Measurements from ENCODE around the gene PWWP2B.

PWWP2B gene

GRCh38 chr10:132449051-132449810 is 52.2 kb downstream of the PWWP2B start:
- TF ChIP-seq CTCF (conservative IDR thresholded peaks at IDR 0.05; ENCODE audit: low read length) (no peak), EZH2phosphoT487 (IDR thresholded peaks at IDR 0.05; ENCODE audit: borderline replicate concordance) (no peak)
- no peak overlapping the region for H3K9ac ChIP-seq (ENCODE audit: low read depth, low read length, poor library complexity, severe bottlenecking)
- peaks cover 10% of the 10 kb centered on the region; the same call in 1 of the 2 replicates for H3F3A ChIP-seq (ENCODE audit: low read depth)
- H3K4me3 ChIP-seq (ENCODE audit: low read length, poor library complexity, severe bottlenecking) = no peak overlapping the region
- H3K4me1 ChIP-seq (ENCODE audit: insufficient read depth, low read length, poor library complexity, severe bottlenecking) = peaks cover 77% of the 10 kb centered on the region
- no peaks in the 10 kb centered on the region for H3K9me2 ChIP-seq (replicated peaks; ENCODE audit: low read depth, low read length)
- no peaks in the 10 kb centered on the region for H3K27me3 ChIP-seq (ENCODE audit: insufficient read depth, low read length, poor library complexity, severe bottlenecking)
- no peaks in the 10 kb centered on the region for H3K36me3 ChIP-seq (ENCODE audit: insufficient read depth, low read length)
- no peaks in the 10 kb centered on the region for H3K9me3 ChIP-seq (ENCODE audit: insufficient read depth, low read depth, low read length)
- no peaks in the 10 kb centered on the region for H3K79me2 ChIP-seq (ENCODE audit: insufficient read depth, low read length)
- H3K4me2 ChIP-seq (ENCODE audit: low read depth, low read length, poor library complexity, severe bottlenecking) = no peak overlapping the region
- no peak overlapping the region for H2AFZ ChIP-seq (ENCODE audit: low read length)
- H4K20me1 ChIP-seq (ENCODE audit: insufficient read depth, low read length, poor library complexity, severe bottlenecking) = no peaks in the 10 kb centered on the region

GRCh38 chr10:132449811-132450181 is 52.8 kb downstream of the PWWP2B start:
- H3K9ac ChIP-seq (ENCODE audit: low read depth, low read length, poor library complexity, severe bottlenecking) = no peak overlapping the region
- no peaks in the 10 kb centered on the region for H3K9me3 ChIP-seq (ENCODE audit: insufficient read depth, low read depth, low read length)
- H3K36me3 ChIP-seq (ENCODE audit: insufficient read depth, low read length) = no peaks in the 10 kb centered on the region
- no peaks in the 10 kb centered on the region for H3K9me2 ChIP-seq (replicated peaks; ENCODE audit: low read depth, low read length)
- H3K27me3 ChIP-seq (ENCODE audit: insufficient read depth, low read length, poor library complexity, severe bottlenecking) = no peaks in the 10 kb centered on the region
- no peak overlapping the region for H3K4me3 ChIP-seq (ENCODE audit: low read length, poor library complexity, severe bottlenecking)
- H3F3A ChIP-seq (ENCODE audit: low read depth) = peaks cover 10% of the 10 kb centered on the region; the same call in 1 of the 2 replicates
- no peak overlapping the region for H3K4me2 ChIP-seq (ENCODE audit: low read depth, low read length, poor library complexity, severe bottlenecking)
- peaks cover 71% of the 10 kb centered on the region for H3K4me1 ChIP-seq (ENCODE audit: insufficient read depth, low read length, poor library complexity, severe bottlenecking)
- TF ChIP-seq CTCF (conservative IDR thresholded peaks at IDR 0.05; ENCODE audit: low read length) (no peak), EZH2phosphoT487 (IDR thresholded peaks at IDR 0.05; ENCODE audit: borderline replicate concordance) (no peak)
- H3K79me2 ChIP-seq (ENCODE audit: insufficient read depth, low read length) = no peaks in the 10 kb centered on the region
- no peak overlapping the region for H2AFZ ChIP-seq (ENCODE audit: low read length)
- no peaks in the 10 kb centered on the region for H4K20me1 ChIP-seq (ENCODE audit: insufficient read depth, low read length, poor library complexity, severe bottlenecking)

GRCh38 chr10:132450466-132450824 is 53.4 kb downstream of the PWWP2B start:
- H3K36me3 ChIP-seq (ENCODE audit: insufficient read depth, low read length) = no peaks in the 10 kb centered on the region
- H3K4me2 ChIP-seq (ENCODE audit: low read depth, low read length, poor library complexity, severe bottlenecking) = no peak overlapping the region
- H3F3A ChIP-seq (ENCODE audit: low read depth) = peaks cover 10% of the 10 kb centered on the region; the same call in 1 of the 2 replicates
- peaks cover 65% of the 10 kb centered on the region for H3K4me1 ChIP-seq (ENCODE audit: insufficient read depth, low read length, poor library complexity, severe bottlenecking)
- H3K27me3 ChIP-seq (ENCODE audit: insufficient read depth, low read length, poor library complexity, severe bottlenecking) = no peaks in the 10 kb centered on the region
- TF ChIP-seq CTCF (conservative IDR thresholded peaks at IDR 0.05; ENCODE audit: low read length) = no peak
- no peak for TF ChIP-seq EZH2phosphoT487 (IDR thresholded peaks at IDR 0.05; ENCODE audit: borderline replicate concordance)
- no peaks in the 10 kb centered on the region for H4K20me1 ChIP-seq (ENCODE audit: insufficient read depth, low read length, poor library complexity, severe bottlenecking)
- H3K9me3 ChIP-seq (ENCODE audit: insufficient read depth, low read depth, low read length) = no peaks in the 10 kb centered on the region
- H3K4me3 ChIP-seq (ENCODE audit: low read length, poor library complexity, severe bottlenecking) = no peak overlapping the region
- H3K79me2 ChIP-seq (ENCODE audit: insufficient read depth, low read length) = no peaks in the 10 kb centered on the region
- H2AFZ ChIP-seq (ENCODE audit: low read length) = no peak overlapping the region
- no peaks in the 10 kb centered on the region for H3K9me2 ChIP-seq (replicated peaks; ENCODE audit: low read depth, low read length)
- no peak overlapping the region for H3K9ac ChIP-seq (ENCODE audit: low read depth, low read length, poor library complexity, severe bottlenecking)

Measured in Loucy (cell line).